ENCODE measurements around the gene MYH3.

The MYH3 gene

GRCh38 chr17:10648956-10649355, 8.2 kb downstream of the MYH3 start:
- DNase-seq, result no peak

DNA sequence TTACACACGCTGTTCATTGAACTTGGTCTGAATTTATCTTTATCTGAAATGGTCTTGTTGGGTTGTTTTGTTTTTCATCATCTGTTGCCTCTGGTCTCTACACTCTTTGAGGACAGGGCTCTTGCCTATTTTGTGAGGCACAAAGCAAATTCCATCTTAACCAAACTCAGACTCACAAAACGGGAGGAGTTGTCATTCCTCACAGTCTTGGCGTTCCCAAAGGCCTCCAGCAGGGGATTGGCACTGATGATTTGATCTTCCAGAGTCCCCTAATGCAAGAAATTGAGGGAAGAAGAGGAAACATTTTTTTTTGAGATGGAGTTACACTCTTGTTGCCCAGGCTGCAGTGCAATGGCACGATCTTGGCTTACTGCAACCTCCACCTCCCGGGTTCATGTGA, 8.7 kb downstream of the MYH3 start:
- DNase-seq, result no peak

DNA sequence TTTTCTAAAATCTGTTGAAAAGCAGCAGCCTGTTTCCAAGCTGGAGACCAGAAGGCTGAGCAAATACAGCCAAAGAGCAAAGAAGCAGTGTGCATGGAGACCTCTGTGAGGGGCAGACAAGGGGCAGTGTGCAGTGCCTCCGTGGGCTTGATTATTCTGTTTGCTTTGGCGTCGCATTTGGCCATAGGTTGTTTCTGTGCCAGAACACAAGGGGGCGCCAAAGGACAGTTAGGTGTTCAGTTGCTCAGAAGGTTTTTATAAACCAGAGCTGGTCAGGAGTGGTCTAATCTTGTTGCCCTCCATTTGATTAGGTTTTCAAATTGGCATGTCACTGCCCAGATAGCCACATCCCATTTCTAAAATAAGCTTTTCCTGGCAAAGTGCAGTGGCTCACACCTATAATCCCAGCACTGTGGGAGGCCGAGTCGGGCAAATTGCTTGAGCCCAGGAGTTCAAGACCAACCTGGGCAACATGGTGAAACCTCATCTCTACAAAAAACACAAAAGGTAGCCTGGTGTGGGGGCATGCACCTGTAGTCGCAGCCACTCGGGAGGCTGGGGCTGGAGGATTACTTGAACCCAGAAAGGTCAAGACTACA, 10.6 kb downstream of the MYH3 start:
- DNase-seq, result peak; percentile 49

DNA sequence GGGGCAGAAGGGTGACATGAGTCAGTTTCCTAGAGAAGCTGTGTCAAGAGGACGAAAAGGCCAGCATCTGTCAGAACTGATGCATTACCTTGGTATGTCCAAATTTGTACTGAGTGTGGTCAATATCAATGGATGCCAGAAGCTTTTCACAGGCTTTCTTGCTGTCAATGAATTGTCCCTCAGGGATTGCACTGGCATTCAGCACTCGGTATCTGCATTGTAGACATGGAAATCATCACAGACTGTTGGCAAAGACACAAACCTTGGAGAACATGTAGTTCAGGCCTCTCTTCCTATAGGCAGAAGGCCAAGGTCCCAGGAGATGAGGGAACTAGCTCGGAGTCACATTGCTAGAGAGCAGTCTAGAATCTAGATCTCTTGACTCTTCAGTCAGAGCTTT, 16.6 kb downstream of the MYH3 start:
- DNase-seq, result no peak

GRCh38 chr17:10638151-10638550, 19.0 kb downstream of the MYH3 start:
- DNase-seq, result no peak

DNA sequence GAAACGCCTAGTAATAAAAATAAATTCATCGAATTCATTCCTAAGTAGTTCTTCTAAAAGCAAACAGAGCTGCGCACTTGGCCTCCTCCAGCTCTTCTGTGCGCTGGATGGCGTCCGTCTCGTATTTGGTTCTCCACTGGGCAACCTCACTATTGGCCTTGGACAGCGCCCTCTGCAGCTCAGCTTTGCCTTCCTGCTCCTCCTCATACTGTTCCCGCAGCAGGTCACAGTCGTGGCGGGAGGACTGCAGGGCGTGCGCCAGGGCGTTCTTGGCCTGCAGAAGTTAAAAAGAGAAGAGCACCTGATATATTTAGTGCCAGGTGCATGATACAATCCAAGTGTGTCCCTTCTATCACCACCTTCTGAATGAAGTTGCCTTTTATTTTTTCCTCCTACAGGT, 21.8 kb downstream of the MYH3 start:
- no peak for DNase-seq

DNA sequence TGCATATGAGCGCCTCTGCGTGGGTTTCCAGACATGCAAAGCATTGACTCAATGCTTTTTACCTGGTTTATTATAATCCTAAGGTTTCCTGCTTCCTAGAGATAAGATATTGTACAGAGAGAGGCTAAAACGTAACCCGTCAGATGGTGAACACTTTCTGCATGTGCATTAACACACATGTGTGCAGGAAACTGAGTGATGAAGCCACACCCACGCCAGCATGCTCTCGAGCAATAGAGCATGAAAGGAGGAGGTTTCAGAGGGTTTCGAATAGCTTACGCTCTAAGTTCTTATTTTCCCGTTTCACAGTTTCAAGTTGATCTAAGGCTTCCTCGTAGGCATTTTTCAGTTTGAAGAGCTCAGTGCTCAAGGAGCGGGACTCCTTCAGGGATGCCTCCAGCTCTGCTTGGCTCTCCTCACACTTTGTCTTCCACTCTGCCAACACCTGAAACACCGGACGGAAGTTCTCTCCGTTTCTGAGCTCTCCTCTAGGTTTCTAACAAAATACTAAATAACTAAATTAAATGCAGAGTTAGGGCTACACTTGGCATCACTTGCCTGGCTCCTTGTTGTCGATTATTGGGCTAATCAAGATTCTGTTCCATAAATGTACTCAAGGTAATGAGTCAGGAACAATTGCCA, 23.2 kb downstream of the MYH3 start:
- DNase-seq, result no peak

DNA sequence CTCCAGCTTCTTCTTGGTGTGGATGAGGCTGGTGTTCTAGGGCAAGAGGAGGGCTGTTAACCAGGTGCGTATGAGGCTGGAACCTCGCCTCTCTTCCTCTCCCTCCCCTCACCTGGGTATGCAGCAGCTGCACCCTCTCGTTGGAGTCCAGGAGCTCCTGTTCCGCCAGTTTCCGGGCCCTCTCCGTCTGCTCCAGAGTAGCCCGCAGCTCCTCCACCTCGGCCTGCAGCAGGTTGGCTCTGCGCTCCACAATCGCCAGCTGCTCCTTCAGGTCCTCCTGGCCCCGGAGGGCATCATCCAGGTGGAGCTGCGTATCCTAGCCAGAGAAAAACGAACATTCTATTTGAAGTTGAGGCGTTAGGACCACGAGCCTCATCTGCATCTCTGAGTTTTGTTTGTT, 25.4 kb downstream of the MYH3 start:
- DNase-seq, result no peak

DNA sequence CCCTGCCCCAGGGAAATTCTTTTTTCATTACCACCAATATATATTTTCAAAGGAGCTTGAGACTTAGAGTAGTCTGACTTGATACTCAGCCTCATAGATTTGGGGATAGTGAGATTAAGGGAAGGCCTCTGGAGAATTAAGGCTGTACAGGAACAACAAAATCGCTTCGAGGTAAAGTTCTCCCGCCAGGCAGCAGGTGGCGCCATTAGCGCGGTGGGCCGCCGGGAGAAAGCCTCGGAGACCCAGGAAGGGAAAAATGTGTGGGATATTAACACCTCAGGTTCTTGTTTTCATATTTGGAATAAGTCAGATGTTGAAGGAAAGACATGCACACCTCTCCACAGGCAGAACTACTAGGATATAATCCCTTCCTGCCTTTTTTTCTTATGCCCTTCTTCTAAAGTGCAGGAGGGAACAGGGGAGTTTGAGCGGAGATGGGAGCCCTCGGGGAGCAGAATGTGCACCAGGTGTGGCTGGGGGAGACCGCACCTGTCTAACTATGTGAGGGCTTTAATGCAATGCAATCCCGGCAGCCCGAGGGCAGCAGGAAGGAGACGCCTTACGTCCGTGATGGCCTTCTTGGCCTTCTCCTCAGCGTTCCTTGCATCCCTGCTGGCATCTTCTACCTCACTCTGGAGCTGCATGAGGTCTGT, 25.9 kb downstream of the MYH3 start:
- DNase-seq, result no peak

- no peak for DNase-seq
Measured at GRCh38 chr17:10629706-10630105, 27.4 kb downstream of the MYH3 start.

DNA sequence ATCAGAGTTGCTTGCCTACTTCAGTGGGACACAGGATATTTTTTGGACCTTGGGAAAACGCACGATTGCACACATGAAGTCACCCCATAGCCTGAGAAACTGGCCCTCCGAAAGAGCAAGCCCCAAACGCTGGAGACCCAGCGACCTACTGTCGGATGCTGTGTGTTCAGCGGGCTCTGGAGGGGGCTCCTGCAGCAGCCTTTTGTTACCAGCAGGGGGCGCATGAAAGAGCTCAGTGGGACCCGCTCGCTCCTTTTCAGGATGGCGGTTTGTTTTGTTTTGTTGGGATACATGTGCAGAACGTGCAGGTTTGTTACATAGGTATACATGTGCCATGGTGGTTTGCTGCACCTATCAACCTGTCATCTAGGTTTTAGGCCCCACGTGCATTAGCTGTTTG, 28.4 kb downstream of the MYH3 start:
- no peak for DNase-seq

DNA sequence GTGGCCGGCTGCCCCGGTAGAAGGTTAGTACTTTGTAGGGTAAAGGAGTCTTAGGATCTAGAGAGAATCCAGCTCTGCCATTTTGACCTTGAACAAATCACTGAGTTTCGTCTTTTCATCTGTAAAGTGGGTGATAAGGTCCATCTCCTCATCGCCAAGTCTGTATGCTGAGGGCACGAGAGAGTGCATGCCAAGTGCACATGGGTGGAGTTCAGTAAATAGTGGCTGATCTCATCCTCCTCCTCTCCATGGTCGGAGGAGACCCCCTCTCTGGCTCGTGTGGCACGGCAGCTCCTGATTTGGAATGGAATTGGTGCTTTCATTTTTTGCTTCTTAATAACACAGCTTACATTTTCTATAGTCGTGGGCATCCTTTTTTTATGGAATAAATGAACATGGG, 30.7 kb downstream of the MYH3 start:
- no peak for DNase-seq

GRCh38 chr17:10624969-10625368, 32.1 kb downstream of the MYH3 start:
- DNase-seq, result no peak

GRCh38 chr17:10623737-10624338, 33.3 kb downstream of the MYH3 start:
- no peak for DNase-seq

- no peak for DNase-seq
Measured at GRCh38 chr17:10622617-10623485, 34.3 kb downstream of the MYH3 start.

DNA sequence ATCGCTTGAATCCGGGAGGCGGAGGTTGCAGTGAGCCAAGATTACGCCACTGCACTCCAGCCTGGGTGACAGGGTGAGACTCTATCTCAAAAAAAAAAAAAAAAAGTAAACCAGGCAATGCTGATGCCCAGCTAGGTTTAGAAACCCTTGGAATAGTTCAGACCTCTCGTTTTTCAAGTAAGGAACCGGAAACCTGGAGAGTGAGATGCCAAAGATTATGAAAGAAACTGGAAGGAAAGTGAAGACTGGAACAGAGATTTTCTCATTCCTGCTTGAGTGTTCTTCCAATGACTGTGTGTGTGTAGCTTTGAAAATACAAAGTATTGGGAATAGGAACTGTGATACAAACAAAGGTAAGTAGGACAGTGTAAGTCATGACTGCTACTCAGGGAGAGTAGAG, 35.7 kb downstream of the MYH3 start:
- DNase-seq, result no peak

- no peak for DNase-seq
Measured at GRCh38 chr17:10620823-10621222, 36.3 kb downstream of the MYH3 start.

DNA sequence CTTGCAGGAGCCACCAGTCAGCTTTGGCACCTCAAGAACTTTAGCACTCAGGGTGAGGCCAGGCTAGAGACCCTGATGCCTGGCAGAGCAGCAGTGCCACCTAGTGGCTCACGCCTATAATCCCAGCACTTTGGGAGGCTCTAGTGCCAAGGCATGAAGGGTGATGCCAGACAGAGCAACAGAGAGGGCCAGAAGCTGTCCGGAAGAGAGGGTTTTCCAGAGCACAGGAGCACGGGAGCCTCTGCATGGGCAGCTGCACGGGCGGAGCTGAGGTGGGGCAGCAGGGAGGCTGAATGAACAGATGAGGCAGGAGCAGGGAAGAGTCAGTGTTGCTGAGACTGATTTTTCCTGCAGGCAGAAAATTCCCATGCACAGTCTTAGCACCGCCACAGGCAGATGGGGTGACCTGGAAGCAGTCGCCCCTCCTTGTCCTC, 38.9 kb downstream of the MYH3 start:
- DNase-seq, result peak; percentile 23

DNA sequence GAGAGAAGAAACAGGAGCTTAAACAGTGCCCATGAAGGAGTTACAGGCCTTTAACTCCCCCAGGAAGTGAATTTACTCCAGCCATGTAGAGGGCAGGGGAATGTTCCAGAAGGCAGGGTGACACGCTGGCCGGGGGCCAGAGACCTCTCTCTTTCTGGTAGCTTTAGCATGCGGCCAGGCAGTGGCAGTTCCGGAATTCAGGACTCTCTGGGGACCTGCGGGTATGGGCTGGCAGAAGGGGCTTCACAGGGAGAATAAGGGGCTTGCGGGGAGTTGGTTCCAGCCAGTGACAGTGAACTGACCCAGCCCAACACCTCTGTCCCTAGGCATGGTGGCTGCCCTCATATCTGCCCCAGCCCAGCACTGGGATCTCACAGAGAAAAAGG, 40.0 kb downstream of the MYH3 start:
- DNase-seq, result no peak

GRCh38 chr17:10616502-10617119, 40.5 kb downstream of the MYH3 start:
- peak; percentile 41 for DNase-seq

DNA sequence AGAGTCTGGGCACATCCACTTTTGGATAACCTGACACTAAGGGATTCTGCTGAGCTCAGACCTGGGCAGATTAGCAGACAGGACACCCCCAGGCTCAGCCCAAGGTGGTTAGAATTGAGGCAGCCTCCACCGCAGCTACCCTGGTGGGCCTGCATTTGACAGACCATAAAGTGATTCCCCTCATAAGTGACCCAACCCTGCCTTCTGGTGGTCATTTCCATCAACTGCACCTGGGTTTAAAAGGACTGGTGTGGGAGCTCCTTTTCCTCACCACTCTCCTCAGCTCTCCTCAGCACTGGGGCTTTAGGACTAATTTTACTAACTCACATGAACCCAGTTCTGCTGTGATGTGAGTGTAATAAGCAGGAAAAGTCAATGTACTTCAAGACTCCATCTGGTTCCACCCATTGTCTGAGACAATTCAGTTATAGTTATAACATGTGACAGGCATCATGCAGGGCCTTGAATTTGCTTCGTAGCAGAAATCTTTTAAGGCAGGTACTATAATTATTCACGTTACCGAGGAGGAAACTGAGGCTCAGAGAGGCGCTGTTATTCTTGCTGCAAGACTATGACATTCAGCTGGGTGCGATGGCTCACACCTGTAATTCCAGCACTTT, 42.5 kb downstream of the MYH3 start:
- no peak for DNase-seq

Measured in activated effector memory CD4-positive, alpha-beta T cell treated with Interleukin-2 at 50 U/mL for 16 hours (primary cell).